GM12878 (cell line): ENCODE measurements around the gene ADAMTS19.

Experiments
- ELK1 ChIP-seq: IDR thresholded peaks from 2 replicates; pipeline ENCODE4 v1.6.1; 2012; ENCODE audit warnings: low read depth, low read length, improper control_type of control experiment
- PBX3 ChIP-seq: IDR thresholded peaks from 2 replicates; pipeline ENCODE4 v1.6.1; 2011; ENCODE audit warnings: mild to moderate bottlenecking, low read depth, low read length, moderate library complexity; ENCODE audit not compliant: insufficient replicate concordance
- POLR2AphosphoS2 ChIP-seq: IDR thresholded peaks from 2 replicates; pipeline ENCODE4 v1.6.1; 2011; ENCODE audit warnings: low read depth, mild to moderate bottlenecking, low read length, improper control_type of control experiment, moderate library complexity
- SIN3A ChIP-seq: IDR thresholded peaks from 2 replicates; pipeline ENCODE4 v1.6.1; 2012; ENCODE audit warnings: low read depth, low read length, improper control_type of control experiment
- SUPT20H ChIP-seq: IDR thresholded peaks from 2 replicates; pipeline ENCODE4 v1.6.1; 2011; ENCODE audit warnings: low read depth, mild to moderate bottlenecking, low read length, moderate library complexity, borderline replicate concordance; ENCODE audit not compliant: control insufficient read depth
- TF ChIP-seq, protein P1 (sequence below), 3 experiments: IDR thresholded peaks in 2 of 3; conservative IDR thresholded peaks in 1 of 3; 2 replicates each; pipeline ENCODE4 v1.5.1; 2011; ENCODE audit warnings: low read depth in 3 of 3, low read length in 3 of 3, mild to moderate bottlenecking in 3 of 3, control low read depth in 2 of 3, moderate library complexity in 2 of 3, inconsistent platforms in 1 of 3, mixed read lengths in 1 of 3; ENCODE audit not compliant: control insufficient read depth in 2 of 3, insufficient read depth in 1 of 3; ENCODE audit errors: extremely low read depth in 1 of 3
- TF ChIP-seq, protein P2 (sequence below): IDR thresholded peaks from 2 replicates; pipeline ENCODE4 v1.6.1; 2012; ENCODE audit warnings: mild to moderate bottlenecking, low read depth, low read length

- TF ChIP-seq SIN3A, result no peak
- TF ChIP-seq, protein P1, sequence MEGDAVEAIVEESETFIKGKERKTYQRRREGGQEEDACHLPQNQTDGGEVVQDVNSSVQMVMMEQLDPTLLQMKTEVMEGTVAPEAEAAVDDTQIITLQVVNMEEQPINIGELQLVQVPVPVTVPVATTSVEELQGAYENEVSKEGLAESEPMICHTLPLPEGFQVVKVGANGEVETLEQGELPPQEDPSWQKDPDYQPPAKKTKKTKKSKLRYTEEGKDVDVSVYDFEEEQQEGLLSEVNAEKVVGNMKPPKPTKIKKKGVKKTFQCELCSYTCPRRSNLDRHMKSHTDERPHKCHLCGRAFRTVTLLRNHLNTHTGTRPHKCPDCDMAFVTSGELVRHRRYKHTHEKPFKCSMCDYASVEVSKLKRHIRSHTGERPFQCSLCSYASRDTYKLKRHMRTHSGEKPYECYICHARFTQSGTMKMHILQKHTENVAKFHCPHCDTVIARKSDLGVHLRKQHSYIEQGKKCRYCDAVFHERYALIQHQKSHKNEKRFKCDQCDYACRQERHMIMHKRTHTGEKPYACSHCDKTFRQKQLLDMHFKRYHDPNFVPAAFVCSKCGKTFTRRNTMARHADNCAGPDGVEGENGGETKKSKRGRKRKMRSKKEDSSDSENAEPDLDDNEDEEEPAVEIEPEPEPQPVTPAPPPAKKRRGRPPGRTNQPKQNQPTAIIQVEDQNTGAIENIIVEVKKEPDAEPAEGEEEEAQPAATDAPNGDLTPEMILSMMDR (IDR thresholded peaks at IDR 0.05 in 2 of 3, conservative IDR thresholded peaks at IDR 0.05 in 1 of 3; ENCODE audit: control insufficient read depth in 2 of 3, extremely low read depth in 1 of 3, insufficient read depth in 1 of 3, low read depth in 3 of 3, low read length in 3 of 3), result no peak
- TF ChIP-seq, protein P2, sequence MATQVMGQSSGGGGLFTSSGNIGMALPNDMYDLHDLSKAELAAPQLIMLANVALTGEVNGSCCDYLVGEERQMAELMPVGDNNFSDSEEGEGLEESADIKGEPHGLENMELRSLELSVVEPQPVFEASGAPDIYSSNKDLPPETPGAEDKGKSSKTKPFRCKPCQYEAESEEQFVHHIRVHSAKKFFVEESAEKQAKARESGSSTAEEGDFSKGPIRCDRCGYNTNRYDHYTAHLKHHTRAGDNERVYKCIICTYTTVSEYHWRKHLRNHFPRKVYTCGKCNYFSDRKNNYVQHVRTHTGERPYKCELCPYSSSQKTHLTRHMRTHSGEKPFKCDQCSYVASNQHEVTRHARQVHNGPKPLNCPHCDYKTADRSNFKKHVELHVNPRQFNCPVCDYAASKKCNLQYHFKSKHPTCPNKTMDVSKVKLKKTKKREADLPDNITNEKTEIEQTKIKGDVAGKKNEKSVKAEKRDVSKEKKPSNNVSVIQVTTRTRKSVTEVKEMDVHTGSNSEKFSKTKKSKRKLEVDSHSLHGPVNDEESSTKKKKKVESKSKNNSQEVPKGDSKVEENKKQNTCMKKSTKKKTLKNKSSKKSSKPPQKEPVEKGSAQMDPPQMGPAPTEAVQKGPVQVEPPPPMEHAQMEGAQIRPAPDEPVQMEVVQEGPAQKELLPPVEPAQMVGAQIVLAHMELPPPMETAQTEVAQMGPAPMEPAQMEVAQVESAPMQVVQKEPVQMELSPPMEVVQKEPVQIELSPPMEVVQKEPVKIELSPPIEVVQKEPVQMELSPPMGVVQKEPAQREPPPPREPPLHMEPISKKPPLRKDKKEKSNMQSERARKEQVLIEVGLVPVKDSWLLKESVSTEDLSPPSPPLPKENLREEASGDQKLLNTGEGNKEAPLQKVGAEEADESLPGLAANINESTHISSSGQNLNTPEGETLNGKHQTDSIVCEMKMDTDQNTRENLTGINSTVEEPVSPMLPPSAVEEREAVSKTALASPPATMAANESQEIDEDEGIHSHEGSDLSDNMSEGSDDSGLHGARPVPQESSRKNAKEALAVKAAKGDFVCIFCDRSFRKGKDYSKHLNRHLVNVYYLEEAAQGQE, result no peak
- no peak for TF ChIP-seq SUPT20H
- TF ChIP-seq ELK1, result no peak
- TF ChIP-seq POLR2AphosphoS2, result no peak
- no peak for TF ChIP-seq PBX3
These were observed 141.5 kb downstream of the ADAMTS19 start for GRCh38 chr5:129601576-129601975.
